Activated naive CD4-positive, alpha-beta T cell treated with anti-CD3 and anti-CD28 coated beads, Interleukin-2, amount 10 ng/mL, durations not matched to agents 7 days and 5 days (primary cell): ENCODE measurements around the gene RXFP1.

Source experiments
- CTCF ChIA-PET: fragments of 350-600 bp; sonication (Branson Sonifier 250); formaldehyde crosslinking; loops from one replicate; lab custom pipeline; 2021; ENCODE audit warnings: antibody characterized with exemption; lab: Charles Lee
- DNase-seq: peaks from one replicate; pipeline ENCODE4 v3.0.0-alpha.2; 2020
- H3K27ac Mint-ChIP-seq: one replicate; pipeline ENCODE4 v1.8.0; 2021; ENCODE audit warnings: mild to moderate bottlenecking, moderate library complexity, mixed read lengths
- H3K27me3 Mint-ChIP-seq: one replicate; pipeline ENCODE4 v1.8.0; 2021; ENCODE audit warnings: mild to moderate bottlenecking, mixed read lengths
- H3K36me3 Mint-ChIP-seq: one replicate; pipeline ENCODE4 v1.8.0; 2021; ENCODE audit warnings: mixed read lengths
- H3K4me1 Mint-ChIP-seq: one replicate; pipeline ENCODE4 v1.8.0; 2021; ENCODE audit warnings: mixed read lengths
- H3K4me3 Mint-ChIP-seq: one replicate; pipeline ENCODE4 v1.8.0; 2021; ENCODE audit warnings: mild to moderate bottlenecking, moderate library complexity, mixed read lengths
- H3K9me3 Mint-ChIP-seq: one replicate; pipeline ENCODE4 v1.8.0; 2021; ENCODE audit warnings: mixed read lengths

Gene RXFP1

GRCh38 chr4:158682066-158682465, 160.4 kb downstream of the RXFP1 start:
- Mint-ChIP-seq H3K4me3 (no peak overlapping the region), H3K9me3 (no peaks in the 10 kb centered on the region), H3K27me3 (no peaks in the 10 kb centered on the region), H3K27ac (no peak overlapping the region), H3K36me3 (peaks cover 2% of the 10 kb centered on the region), H3K4me1 (no peaks in the 10 kb centered on the region)
- no peak for DNase-seq
- CTCF ChIA-PET, result no interaction called here

DNA sequence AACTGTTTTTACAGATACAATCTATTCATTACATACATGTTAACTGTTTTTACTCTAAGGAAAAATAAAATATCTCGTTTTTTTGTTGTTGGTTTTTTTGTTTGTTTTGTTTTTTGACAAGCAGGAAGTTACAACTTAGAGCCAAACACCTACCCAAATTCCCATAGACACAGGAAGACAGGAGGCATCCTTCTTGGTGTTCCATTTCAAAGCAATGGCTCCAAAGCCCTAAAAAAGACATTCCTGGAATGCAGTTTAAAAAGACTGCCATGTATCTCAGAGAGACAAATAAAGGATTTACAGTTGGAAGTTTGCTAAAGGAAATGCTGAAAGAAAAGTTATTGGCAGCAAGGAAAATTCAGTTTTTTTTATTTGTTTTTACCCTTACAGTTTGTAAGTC, 167.1 kb downstream of the RXFP1 start:
- Mint-ChIP-seq H3K4me1 (no peaks in the 10 kb centered on the region), H3K27ac (no peak overlapping the region), H3K4me3 (no peak overlapping the region), H3K36me3 (peaks cover 4% of the 10 kb centered on the region), H3K9me3 (no peaks in the 10 kb centered on the region), H3K27me3 (no peaks in the 10 kb centered on the region)
- no peak for DNase-seq
- CTCF ChIA-PET, result no interaction called here
